ENCODE results near the gene KNTC1. TPM values are rescaled to one million over a fixed set of nuclear protein-coding genes. Genes with fewer than 3 reads are reported as not detected.
A peak's percentile ranks its signal among the peaks of the same experiment; 100 is the strongest.

Gene KNTC1
- total RNA-seq, 3 donors from 2014 or later, result 15.5 to 36.0 (median 18.0) TPM

- DNase-seq (ENCODE audit: low spot score in 2 of 2), result no peak
- Histone ChIP-seq H3K36me3 (no peaks in the 10 kb centered on the region), H3K27ac (no peak overlapping the region), H3K9me3 (no peaks in the 10 kb centered on the region), H3K27me3 (no peaks in the 10 kb centered on the region), H3K4me1 (no peaks in the 10 kb centered on the region), H3K4me3 (no peak overlapping the region)
- no peak for TF ChIP-seq POLR2AphosphoS5 (IDR thresholded peaks at IDR 0.05)
- no peak for TF ChIP-seq CTCF (IDR thresholded peaks at IDR 0.05)
- TF ChIP-seq POLR2A (IDR thresholded peaks at IDR 0.05), result no peak
- intact Hi-C loops (cut with DNase I; ENCODE audit: low total_unique reads), result no loop called here
Measured at GRCh38 chr12:122656298-122656697, 129.2 kb downstream of the KNTC1 start.

GRCh38 chr12:122659579-122659978 lies 132.5 kb downstream of the KNTC1 start:
- H3K9me3 ChIP-seq, result no peaks in the 10 kb centered on the region
- TF ChIP-seq POLR2A (IDR thresholded peaks at IDR 0.05) (no peak), CTCF (IDR thresholded peaks at IDR 0.05) (no peak), POLR2AphosphoS5 (IDR thresholded peaks at IDR 0.05) (no peak)
- H3K4me3 ChIP-seq, result no peak overlapping the region
- intact Hi-C loops (cut with DNase I; ENCODE audit: low total_unique reads), result no loop called here
- H3K36me3 ChIP-seq, result no peaks in the 10 kb centered on the region
- H3K27ac ChIP-seq, result peak overlapping the region in 1 of 2 donors; percentile 38
- DNase-seq (ENCODE audit: low spot score in 2 of 2), result peak; percentile 73 to 80
- no peaks in the 10 kb centered on the region for H3K4me1 ChIP-seq
- no peaks in the 10 kb centered on the region for H3K27me3 ChIP-seq

GRCh38 chr12:122661246-122661645 lies 134.2 kb downstream of the KNTC1 start:
- no peak for DNase-seq (ENCODE audit: low spot score in 2 of 2)
- no peak overlapping the region for H3K4me3 ChIP-seq
- no peaks in the 10 kb centered on the region for H3K36me3 ChIP-seq
- H3K4me1 ChIP-seq, result no peaks in the 10 kb centered on the region
- intact Hi-C loops (cut with DNase I; ENCODE audit: low total_unique reads), result loop anchor here (5.0 kb wide), 1 partner anchor 254 kb away; no protein-coding TSS in a partner anchor
- no peaks in the 10 kb centered on the region for H3K27me3 ChIP-seq
- H3K27ac ChIP-seq, result no peak overlapping the region
- TF ChIP-seq POLR2A (IDR thresholded peaks at IDR 0.05), result no peak
- no peak for TF ChIP-seq CTCF (IDR thresholded peaks at IDR 0.05)
- TF ChIP-seq POLR2AphosphoS5 (IDR thresholded peaks at IDR 0.05), result no peak
- no peaks in the 10 kb centered on the region for H3K9me3 ChIP-seq

GRCh38 chr12:122661938-122662337 lies 134.9 kb downstream of the KNTC1 start:
- Histone ChIP-seq H3K36me3 (no peaks in the 10 kb centered on the region), H3K4me1 (no peaks in the 10 kb centered on the region), H3K27me3 (no peaks in the 10 kb centered on the region), H3K9me3 (no peaks in the 10 kb centered on the region), H3K27ac (no peak overlapping the region), H3K4me3 (no peak overlapping the region)
- no peak for DNase-seq (ENCODE audit: low spot score in 2 of 2)
- TF ChIP-seq POLR2A (IDR thresholded peaks at IDR 0.05) (no peak), POLR2AphosphoS5 (IDR thresholded peaks at IDR 0.05) (no peak), CTCF (IDR thresholded peaks at IDR 0.05) (no peak)
- intact Hi-C loops (cut with DNase I; ENCODE audit: low total_unique reads), result loop anchor here (5.0 kb wide), 1 partner anchor 255 kb away; no protein-coding TSS in a partner anchor

GRCh38 chr12:122665349-122665748 lies 138.3 kb downstream of the KNTC1 start:
- intact Hi-C loops (cut with DNase I; ENCODE audit: low total_unique reads), result no loop called here
- H3K4me3 ChIP-seq, result no peak overlapping the region
- no peak for DNase-seq (ENCODE audit: low spot score in 2 of 2)

More at GRCh38 chr12:122665349-122665748, 138.3 kb downstream of the KNTC1 start:
- Histone ChIP-seq H3K9me3 (no peaks in the 10 kb centered on the region), H3K27ac (no peak overlapping the region), H3K36me3 (no peaks in the 10 kb centered on the region), H3K4me1 (no peaks in the 10 kb centered on the region), H3K27me3 (no peaks in the 10 kb centered on the region)
- TF ChIP-seq POLR2AphosphoS5 (IDR thresholded peaks at IDR 0.05) (no peak), CTCF (IDR thresholded peaks at IDR 0.05) (no peak), POLR2A (IDR thresholded peaks at IDR 0.05) (no peak)
